HG03095 (cell line): ENCODE results near the gene LRRC40.
"Not testable (repeated sequence)": the region's sequence is repeated elsewhere in the genome, so short reads cannot be mapped to it uniquely, and the experiment has no call there.

Experiments
- ATAC-seq: cut with Tn5 transposase; IDR thresholded peaks from one replicate; pipeline ENCODE4 v1.9.1; 2021; ENCODE audit warnings: moderate library complexity; ENCODE audit not compliant: unreplicated experiment

The LRRC40 gene

DNA sequence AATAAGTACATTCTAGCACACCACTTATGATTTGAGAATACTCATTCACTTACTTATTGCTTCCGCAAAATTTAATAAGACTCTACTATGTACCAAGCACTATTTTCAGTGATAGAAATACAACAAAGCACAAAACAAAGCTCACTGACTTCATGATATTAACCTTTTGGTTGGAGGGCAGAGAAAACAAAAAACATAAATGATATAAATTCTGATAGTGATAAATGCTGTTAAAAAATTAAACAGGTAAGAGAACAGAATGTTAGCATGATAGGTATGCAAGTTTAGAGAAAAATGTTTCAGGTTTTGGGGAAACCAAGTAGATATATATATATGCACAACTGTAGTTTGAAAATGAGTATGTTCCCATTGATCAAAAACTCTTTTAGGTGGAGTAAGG is 1.2 kb downstream of the LRRC40 start:
- ATAC-seq, result no peak

- ATAC-seq, result no peak
These were observed 3.1 kb downstream of the LRRC40 start for GRCh38 chr1:70202173-70202758.

GRCh38 chr1:70200065-70200464 is 5.3 kb downstream of the LRRC40 start:
- no peak for ATAC-seq

DNA sequence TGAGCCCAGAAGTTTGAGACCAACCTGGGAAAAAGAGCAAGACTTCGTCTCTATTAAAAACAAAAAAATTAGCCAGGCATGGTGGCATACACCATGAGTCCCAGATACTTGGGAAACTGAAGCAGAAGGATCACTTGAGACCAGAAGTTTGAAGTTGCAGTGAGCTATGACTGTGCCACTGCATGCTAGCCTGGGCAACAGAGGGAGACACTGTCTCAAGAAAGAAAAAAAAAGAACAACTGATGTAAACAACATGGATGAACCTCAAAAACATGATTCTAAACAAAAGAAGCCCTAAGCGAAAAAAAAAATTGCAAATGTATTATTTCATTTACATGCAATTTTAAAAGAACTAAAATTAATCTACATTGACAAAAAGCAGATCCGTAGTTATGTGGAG is 9.0 kb downstream of the LRRC40 start:
- no peak for ATAC-seq

- peak; percentile 59 for ATAC-seq
These were observed 10.0 kb downstream of the LRRC40 start for GRCh38 chr1:70195342-70195741.

GRCh38 chr1:70194601-70195000 is 10.8 kb downstream of the LRRC40 start:
- ATAC-seq, result no peak

- not testable (repeated sequence) for ATAC-seq
These were observed 12.9 kb downstream of the LRRC40 start for GRCh38 chr1:70192446-70192845.

GRCh38 chr1:70190180-70190579 is 15.2 kb downstream of the LRRC40 start:
- ATAC-seq, result no peak

GRCh38 chr1:70188522-70188921 is 16.9 kb downstream of the LRRC40 start:
- no peak for ATAC-seq

DNA sequence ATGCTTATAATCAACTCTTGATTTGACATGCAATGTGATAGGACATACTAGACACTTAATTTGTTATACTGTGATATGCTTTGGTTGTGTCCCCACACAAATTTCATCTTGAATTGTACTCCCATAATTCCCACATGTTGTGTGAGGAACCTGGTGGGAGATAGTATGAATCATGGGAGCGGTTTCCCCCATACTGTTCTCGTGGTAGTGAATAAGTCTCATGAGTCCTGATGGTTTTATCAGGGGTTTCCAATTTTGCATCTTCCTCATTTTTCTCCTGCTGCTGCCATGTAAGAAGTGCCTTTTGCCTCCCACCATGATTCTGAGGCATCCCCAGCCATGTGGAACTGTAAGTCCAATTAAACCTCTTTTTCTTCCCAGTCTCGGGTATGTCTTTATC is 20.2 kb downstream of the LRRC40 start:
- not testable (repeated sequence) for ATAC-seq

DNA sequence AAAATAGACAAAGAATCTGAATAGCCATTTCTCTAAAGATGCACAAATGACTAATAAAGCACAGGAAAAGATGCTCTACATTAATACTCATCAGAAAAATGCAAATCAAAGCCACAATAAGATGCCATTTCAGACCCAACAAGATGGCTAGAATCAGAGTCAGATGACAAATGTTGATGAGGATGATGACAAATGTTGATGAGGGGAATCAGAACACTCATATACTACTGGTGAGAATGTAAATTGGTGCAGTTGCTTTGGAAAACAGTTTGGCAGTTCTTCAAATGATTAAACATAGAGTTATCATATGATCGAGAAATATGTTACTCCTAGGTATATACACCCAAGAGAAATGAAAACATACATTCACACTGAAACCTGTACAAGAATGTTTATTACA is 33.9 kb downstream of the LRRC40 start:
- no peak for ATAC-seq

GRCh38 chr1:70169018-70169839 is 36.1 kb downstream of the LRRC40 start:
- no peak for ATAC-seq

DNA sequence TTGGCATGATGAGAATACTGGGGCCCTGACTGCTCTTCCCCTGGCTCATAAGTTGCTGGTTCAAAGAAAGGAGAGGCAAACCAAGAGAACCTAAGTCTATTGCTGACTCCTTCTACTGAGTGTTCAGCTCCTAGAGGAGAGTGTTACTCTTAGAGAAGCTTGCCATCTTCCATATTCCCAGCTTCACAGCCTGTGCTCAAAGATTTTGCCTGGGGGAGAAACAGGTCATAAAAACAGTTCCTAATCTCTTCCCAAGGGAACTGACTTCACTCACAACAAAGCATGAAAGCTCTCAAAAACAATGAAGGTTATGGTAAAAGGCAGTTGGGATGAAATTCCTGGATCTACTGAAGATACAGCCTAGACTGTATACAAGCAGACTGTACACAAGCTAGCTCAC is 37.1 kb downstream of the LRRC40 start:
- no peak for ATAC-seq

GRCh38 chr1:70164350-70164749 is 41.0 kb downstream of the LRRC40 start:
- ATAC-seq, result no peak

DNA sequence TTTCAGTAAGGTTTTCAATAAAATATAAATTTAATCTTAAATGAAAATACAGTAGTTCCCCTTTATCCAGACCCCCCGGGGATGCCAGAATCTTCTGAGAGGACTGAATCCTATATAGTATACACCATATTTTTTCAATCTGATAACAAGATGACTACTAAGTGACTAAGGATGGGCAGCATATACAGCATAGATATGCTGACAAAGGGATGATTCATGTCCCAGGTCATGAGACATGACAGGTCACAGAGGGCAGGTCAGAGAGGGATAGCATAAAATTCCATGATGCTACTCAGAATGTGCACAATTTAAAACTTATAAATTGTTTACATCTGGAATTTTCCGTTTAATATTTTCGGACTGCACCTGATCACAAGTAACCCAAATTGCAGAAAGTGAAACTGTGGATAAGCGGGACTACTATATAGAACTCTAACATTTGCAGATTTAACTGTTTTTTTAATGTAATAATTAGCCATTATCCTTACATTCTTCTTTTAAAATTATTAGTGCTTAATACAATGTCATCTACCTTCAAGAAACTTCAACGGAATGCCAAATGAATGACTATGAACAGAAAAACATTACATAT is 48.8 kb downstream of the LRRC40 start:
- ATAC-seq, result no peak

DNA sequence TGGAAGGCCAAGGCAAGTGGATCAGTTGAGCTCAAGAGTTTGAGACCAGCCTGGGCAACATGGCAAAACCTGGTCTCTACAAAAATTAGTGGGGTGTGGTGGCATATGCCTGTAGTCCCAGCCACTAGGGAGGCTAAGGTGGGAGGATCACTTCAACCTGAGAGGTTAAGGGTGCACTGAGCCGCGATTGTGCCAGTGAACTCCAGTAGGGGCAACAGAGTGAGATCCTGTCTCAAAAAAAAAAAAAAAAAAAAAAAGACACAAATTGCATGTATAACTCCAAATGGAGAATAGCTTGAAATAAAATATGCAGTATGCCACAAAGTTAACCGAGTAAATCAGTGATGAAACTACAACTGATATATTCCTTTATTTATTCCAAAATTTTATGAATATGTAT is 51.6 kb downstream of the LRRC40 start:
- no peak for ATAC-seq

DNA sequence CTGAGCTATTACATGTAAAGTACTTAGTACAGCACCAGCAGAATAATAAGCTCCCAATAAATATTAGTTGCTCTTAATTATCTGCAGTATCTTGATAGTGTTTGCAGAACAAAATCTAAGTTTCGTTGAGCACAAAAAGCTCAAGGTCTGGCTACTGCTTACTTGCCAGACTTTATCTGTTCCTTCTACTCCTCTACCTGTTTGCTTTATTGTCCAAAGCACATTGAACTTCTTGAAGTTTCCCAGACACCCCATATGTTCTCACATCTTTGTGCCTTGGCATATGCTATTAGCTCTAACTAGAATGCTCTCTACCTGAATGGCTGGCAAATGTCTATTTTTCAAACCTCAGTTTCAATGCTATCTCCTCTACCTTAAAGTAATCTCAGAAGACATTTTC is 54.9 kb downstream of the LRRC40 start:
- ATAC-seq, result no peak

GRCh38 chr1:70146488-70146887 is 58.9 kb downstream of the LRRC40 start:
- no peak for ATAC-seq

DNA sequence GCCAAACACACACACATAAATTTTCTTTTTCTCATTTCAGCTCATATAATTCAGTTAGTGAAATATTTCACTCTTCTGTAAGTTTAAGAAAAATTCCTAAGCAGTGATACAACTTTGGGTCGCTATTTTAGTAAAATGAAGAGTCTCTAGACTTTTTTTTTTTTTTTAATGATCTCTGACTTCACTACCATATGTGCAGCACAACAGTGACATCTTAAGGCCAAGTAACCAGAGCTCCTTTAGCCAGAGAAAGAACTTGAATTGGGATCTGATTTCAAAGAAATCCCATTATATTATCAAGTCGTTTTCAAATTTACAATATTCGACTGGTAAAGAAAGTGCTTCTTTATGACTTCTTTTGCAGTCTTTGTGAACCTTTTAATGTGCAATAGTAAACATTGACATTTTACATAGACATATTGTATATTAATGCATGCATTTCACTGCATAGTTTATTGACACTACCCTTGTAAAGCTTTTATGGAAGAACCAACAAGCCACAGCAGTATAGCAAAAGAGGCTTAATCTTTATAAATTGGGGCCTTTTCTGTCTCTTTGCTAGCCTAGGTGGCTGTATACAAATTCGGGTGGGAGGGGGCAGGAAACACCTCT is 62.2 kb downstream of the LRRC40 start:
- ATAC-seq, result no peak

DNA sequence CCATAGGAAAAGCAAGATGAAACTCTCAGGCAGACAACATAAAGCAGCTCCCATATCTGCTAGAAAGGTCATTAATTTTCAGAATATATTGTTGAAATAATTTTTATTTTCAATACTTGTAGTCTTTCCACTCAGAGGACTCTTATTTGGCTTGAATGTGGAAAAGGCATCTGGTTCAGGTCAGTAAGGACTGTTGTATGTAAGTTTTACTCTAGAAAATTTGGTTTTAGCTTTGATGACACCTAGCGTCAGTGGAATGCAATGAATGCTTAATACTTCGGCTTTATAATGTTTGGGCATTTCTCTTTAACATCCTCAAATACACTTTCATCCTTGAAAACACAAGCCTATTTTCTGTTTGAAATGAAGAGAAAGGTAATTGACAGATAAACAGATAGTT is 63.3 kb downstream of the LRRC40 start:
- ATAC-seq, result no peak

GRCh38 chr1:70140894-70141293 is 64.5 kb downstream of the LRRC40 start:
- no peak for ATAC-seq

DNA sequence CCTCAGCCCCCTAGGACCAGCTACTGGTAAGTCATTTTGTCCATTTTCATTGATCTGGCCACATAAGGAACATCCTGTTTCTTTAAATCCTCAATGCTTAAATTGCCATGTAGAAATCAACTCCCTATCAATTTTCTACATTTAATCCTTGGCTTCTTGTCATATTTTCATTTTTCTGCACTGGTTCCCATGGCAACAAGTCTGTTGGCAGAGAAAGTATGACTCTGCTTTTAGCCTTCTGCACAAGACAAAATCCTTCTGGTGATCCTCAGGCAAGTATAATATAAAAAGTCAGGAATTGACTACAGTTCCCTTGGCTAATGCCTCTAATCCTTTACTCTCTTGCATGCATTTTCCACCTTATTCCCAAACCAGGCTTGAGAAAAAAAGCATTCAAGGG is 65.0 kb downstream of the LRRC40 start:
- ATAC-seq, result no peak
